HT1080 (cell line): ENCODE measurements around the gene IFIT2. TPM values are rescaled to one million over a fixed set of nuclear protein-coding genes. Genes with fewer than 3 reads are reported as not detected.
A peak's percentile ranks its signal among the peaks of the same experiment; 100 is the strongest.
"Not testable (repeated sequence)": the region's sequence is repeated elsewhere in the genome, so short reads cannot be mapped to it uniquely, and the experiment has no call there.

Experiments used
- DNase-seq: peaks from one replicate; pipeline ENCODE4 v3.0.0-alpha.2; 2015; ENCODE audit warnings: low read depth
- total RNA-seq: library from RNA; depleted of rRNA; stranded (reverse); fragments of >200 nt; shearing (Covaris generic); gene quantifications from 2 replicates; pipeline ENCODE4 v1.2.3, GENCODE V29; 2014

IFIT2 gene
- total RNA-seq, 1 experiment from 2014 or later: 0.92 TPM

DNA sequence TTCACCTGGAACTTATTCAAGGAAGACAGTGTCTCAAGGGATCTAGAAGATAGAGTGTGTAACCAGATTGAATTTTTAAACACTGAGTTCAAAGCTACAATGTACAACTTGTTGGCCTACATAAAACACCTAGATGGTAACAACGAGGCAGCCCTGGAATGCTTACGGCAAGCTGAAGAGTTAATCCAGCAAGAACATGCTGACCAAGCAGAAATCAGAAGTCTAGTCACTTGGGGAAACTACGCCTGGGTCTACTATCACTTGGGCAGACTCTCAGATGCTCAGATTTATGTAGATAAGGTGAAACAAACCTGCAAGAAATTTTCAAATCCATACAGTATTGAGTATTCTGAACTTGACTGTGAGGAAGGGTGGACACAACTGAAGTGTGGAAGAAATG, 36.9 kb downstream of the IFIT2 start:
- no peak for DNase-seq

GRCh38 chr10:89339875-89340274, 38.0 kb downstream of the IFIT2 start:
- DNase-seq: no peak

DNA sequence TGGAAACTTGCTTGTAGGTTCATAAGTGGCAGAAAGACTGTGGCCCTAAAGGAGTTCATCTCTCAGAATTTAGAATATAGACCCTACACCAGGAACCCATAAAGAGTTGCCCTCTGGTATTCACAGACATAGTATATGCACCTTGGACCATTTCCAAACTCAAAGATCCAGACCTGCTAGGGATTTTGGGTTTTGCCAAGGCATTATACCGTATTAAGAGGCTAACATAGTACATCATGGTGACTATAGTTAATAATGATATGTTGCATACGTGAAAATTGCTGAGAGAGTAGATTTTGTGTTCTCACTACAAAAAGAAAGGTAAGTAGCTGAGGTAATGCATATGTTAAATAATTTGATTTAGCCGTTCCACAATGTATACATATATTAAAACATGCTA, 39.8 kb downstream of the IFIT2 start:
- no peak for DNase-seq

DNA sequence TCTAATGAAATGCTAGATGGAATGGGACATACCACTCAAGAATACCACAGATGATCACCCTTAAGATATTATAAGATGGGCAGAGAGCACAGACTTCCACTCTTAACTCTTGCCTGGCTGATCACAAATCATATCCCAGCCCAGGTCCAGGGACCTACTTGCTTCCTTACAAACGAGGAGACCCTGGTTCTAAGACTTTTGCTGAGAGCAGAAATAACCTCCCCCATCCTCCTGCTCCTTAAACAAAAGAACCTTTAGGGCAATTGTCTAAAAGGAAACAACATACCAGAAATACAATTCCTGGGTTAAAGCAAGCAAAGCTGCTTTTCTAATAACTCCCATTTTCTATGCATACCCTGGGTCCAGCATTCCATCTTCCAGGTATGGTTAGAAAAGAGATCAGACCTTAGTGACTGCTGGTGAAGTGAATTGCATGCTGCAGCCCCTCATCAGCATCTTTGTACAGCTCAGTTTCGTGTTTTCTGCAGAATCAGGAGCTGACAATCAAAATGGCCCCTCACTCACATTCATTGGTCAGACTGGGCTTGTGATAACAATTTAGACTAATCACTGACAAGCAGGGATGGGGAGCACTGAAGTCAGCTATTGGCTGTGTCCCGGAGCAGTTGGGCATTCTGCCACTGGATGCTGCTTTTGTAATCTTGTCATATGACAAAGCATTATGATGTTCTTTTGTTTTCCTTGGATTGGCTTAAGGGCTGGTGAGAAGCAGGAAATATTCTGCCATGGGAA, 40.5 kb downstream of the IFIT2 start:
- DNase-seq: peak; percentile 88

- DNase-seq: no peak
Measured at GRCh38 chr10:89343089-89343767, 41.4 kb downstream of the IFIT2 start.

GRCh38 chr10:89344156-89344555, 42.3 kb downstream of the IFIT2 start:
- no peak for DNase-seq

DNA sequence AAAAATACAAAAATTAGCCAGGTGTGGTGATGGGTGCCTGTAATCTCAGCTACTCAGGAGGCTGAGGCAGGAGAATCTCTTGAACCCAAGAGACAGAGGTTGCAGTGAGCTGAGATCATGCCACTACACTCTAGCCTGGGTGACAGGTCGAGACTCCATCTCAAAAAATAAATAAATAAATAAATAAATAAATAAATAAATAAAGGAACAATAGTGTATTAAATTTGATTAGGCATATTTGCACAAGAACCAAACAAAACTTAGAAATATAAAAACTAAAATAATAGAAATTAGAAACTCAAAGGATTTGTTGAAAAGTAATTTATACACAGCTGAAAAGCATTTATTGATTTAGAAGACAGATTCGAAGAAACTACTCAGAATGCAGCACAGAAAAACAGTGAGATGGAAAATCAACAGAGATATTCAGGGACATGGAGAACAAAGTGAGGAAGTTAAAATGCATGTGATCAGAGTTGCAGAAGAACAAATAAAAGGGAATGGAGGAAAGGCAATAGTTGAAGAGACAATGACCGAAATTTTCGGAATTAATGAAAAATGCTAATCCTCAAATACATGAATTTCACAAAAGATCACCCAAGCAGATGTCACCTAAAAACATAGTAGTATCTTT, 43.6 kb downstream of the IFIT2 start:
- DNase-seq: no peak

DNA sequence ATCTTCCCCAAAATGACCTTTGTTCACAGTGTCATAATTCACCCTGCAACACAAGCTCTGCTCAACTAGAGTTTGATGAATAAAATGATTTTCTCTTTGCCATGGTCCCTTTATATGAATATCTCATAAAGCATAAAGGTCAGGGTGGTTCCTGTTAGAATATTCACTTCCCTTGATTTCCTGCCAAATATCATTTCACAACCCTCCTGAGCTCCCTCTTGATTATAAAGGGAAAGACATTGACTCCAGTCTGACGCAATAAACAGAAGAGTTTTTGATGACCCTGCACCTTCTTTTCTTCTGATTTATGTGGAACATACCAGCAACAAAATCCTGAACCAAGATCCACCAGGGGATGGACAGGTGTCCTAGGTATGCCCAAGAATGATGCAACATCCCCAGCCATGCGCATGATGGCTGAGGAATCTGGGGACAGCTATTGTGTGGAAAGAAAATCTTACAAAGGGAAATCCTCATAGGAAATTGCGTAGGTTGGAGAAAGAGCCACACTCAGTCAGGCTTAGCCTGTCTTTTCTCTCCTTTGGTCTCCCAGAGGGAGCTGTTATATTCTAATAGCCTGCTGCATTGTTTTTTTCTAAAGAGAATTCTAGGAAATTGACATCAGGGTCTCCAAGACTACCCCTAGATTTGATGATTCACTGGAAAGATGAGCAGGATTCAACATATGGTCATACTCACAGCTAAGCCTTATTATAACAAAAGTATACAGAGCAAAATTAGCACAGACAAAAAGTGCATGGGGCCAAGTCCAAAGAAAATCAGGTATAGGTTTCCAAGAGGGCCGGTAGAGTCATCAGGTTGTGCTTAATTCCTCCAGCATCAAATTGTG, 44.8 kb downstream of the IFIT2 start:
- DNase-seq: no peak

DNA sequence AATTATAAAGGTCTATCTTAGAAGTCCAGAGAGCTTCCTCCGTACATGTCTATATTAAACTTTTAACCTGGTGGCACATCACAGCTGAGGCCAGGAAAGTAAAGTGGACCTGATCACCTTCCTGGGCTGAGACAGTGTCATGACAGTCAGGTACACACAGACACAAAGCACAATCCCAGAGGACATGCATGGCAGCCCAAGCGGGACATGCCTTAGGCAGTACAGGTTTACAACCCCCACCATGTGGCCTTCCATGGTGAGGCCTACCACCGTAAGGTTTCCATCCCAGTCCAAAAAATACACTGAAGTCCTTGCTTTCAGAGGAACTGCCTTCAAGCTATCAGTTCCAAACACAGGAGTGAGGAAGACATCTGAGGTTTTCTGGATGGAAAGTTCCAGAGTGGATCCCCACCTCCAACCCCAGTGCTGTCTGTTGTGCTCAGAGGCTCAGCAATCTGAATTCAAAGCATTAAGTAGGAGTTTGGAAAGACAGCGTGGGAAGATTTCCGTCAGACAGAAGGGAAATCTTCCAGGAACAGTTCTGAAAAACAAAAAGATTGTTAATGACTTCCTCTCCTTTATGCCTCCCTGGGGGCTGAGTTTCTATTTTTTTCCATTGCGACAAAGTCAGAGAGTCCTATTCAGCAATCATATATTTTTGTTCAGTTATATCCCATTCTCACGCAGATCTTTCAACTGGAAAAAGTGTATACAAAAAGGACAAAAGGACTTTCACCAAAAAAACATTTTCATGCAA, 46.0 kb downstream of the IFIT2 start:
- DNase-seq: no peak

- DNase-seq: no peak
Measured at GRCh38 chr10:89348481-89348880, 46.6 kb downstream of the IFIT2 start.

- no peak for DNase-seq
Measured at GRCh38 chr10:89348975-89349374, 47.1 kb downstream of the IFIT2 start.

DNA sequence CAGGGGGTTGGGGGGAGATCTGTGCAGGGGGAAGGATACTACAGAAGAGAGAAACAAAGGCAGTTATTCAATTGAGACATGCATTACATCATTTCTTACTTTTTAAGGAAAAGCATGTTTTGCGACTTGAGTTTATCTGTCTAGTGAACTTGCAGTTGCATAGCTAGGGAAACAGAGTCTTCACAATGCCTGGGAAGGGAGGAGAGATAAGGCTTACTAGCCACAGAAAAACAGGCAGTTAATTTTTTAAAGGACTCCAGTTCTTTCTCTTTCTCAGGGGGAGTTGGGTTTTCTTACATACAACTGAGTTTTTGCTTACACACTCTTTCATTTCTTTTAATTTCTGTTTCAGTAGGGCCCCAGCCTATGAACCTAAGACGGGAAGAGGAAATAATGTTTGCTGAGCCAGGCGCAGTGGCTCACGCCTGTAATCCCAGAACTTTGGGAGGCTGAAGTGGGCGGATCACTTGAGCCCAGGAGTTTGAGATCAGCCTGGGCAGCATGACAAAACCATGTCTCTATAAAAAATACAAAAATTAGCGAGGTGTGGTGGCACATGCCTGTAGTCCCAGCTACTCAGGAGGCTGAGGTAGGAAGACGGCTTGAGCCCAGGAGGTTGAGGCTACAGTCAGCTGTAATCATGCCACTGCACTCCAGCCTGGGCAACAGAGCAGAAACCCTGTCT, 48.9 kb downstream of the IFIT2 start:
- not testable (repeated sequence) for DNase-seq

GRCh38 chr10:89351412-89351779, 49.5 kb downstream of the IFIT2 start:
- DNase-seq: no peak

DNA sequence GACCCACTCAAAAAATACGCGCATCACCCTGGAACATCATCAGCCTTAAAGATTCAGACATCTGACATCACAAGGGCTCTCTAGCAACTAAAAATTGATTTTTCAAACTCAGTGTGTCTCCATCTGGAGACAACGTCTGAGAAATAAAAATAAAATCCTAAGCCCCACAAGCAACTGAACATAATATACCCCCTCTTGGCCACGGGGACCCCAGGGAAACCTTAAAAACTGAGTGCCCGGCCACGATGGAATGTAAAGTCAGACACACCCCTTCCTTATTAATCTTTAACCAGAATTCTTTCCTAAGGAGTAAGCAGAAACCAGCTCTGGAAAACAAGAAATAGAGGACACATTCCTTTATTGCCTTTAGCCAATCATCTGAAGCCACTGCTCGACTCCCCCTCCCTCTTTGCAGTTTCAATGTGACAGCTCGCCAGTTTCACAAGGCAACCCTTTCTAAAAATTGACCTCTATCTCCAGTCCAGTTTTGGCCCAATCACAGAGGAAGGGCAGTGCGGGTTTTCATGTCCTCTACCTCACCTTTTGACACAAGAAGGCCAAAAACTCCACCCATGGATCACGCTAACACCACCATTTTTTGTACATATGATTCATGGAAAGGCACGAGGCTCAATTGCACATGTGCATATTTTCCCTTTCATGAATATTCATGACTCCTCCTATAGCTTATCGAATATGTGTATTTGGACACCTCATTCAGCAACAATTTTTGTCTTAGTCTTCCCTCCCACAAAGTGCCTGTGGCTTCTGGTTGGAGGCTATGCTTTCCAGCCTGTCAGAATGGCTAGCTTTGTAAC, 50.1 kb downstream of the IFIT2 start:
- peak; percentile 88 for DNase-seq

GRCh38 chr10:89352802-89353201, 51.0 kb downstream of the IFIT2 start:
- DNase-seq: no peak

- peak; percentile 84 for DNase-seq
Measured at GRCh38 chr10:89355394-89355931, 53.6 kb downstream of the IFIT2 start.

GRCh38 chr10:89357096-89357495, 55.2 kb downstream of the IFIT2 start:
- no peak for DNase-seq

DNA sequence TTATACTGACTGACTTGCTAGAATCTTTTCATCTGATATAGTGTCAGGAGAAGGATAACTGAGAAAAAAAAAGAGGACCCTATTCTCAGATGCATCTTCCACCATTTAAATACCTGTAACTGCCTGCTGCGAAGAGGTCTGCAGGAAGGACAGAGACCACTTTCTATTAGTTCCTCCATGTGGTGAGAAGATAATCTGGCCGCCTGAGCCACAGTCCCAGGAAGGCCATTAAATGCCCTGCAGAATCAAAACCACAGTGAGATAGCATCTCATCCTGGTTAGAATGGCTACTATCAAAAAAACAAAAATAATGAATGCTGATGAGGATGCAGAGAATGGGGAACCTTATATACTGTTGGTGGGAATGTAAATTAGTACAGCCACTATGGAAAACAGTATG, 56.1 kb downstream of the IFIT2 start:
- no peak for DNase-seq
